IMR-90 (cell line): ENCODE results near the gene GNAZ. TPM values are rescaled to one million over a fixed set of nuclear protein-coding genes. Genes with fewer than 3 reads are reported as not detected.

ENCODE experiments used
- ATAC-seq: fragments of 200-7000 bp; cut with Tn5 transposase; 2 replicates; pipeline ENCODE4 v1.9.1; 2020; ENCODE audit warnings: low read depth, mild to moderate bottlenecking, moderate library complexity
- BruUV-seq: library from RNA; stranded (reverse); fragments of 400-500 nt; replicated peaks from 2 replicates; lab custom pipeline; 2021; lab: Mats Ljungman, UMichigan
- CTCF ChIA-PET: fragments of 300-600 bp; formaldehyde crosslinking; extraction: SDS; loops from one replicate; lab custom pipeline; 2021; ENCODE audit warnings: antibody characterized with exemption; lab: Yijun Ruan, JAX
- POLR2A ChIA-PET: fragments of 300-600 bp; sonication (Branson Sonifier 250); formaldehyde crosslinking; loops from one replicate; lab custom pipeline; 2022; ENCODE audit warnings: antibody characterized with exemption; ENCODE audit not compliant: unreplicated experiment; lab: Charles Lee
- DNase-seq: peaks from one replicate; pipeline ENCODE4 v3.0.0; 2013
- H2AFZ ChIP-seq: replicated peaks from 2 replicates; pipeline ENCODE3; 2013; ENCODE audit warnings: low read length, mild to moderate bottlenecking; ENCODE audit not compliant: poor library complexity
- H2AK5ac ChIP-seq: 2 replicates; pipeline ENCODE4 v1.6.1; 2013; ENCODE audit warnings: low read depth, low read length, inconsistent platforms
- H2AK9ac ChIP-seq: replicated peaks from 2 replicates; pipeline ENCODE3; 2013; ENCODE audit warnings: mild to moderate bottlenecking, low read depth, low read length, moderate library complexity; ENCODE audit not compliant: poor library complexity
- H2BK120ac ChIP-seq: 2 replicates; pipeline ENCODE4 v1.6.1; 2013; ENCODE audit warnings: low read depth, low read length, inconsistent platforms
- H2BK15ac ChIP-seq: 3 replicates; pipeline ENCODE4 v1.6.1; 2013; ENCODE audit warnings: low read depth, low read length, inconsistent platforms
- H2BK20ac ChIP-seq: 2 replicates; pipeline ENCODE4 v1.6.1; 2013; ENCODE audit warnings: low read depth, mild to moderate bottlenecking, inconsistent platforms, low read length, moderate library complexity
- H2BK5ac ChIP-seq: 2 replicates; pipeline ENCODE4 v1.6.1; 2013; ENCODE audit warnings: mild to moderate bottlenecking, low read depth, low read length, inconsistent platforms; ENCODE audit not compliant: poor library complexity, severe bottlenecking
- H3K14ac ChIP-seq: replicated peaks from 2 replicates; pipeline ENCODE4 v1.6.1; 2013; ENCODE audit warnings: low read depth, low read length, inconsistent platforms
- H3K18ac ChIP-seq: 2 replicates; pipeline ENCODE4 v1.6.1; 2013; ENCODE audit warnings: low read depth, low read length, control low read depth
- H3K23ac ChIP-seq: 2 replicates; pipeline ENCODE4 v1.6.1; 2013; ENCODE audit warnings: low read depth, low read length, inconsistent platforms
- H3K27ac ChIP-seq: 2 replicates; pipeline ENCODE4 v1.5.1; 2013; ENCODE audit warnings: mild to moderate bottlenecking, control low read depth, low read length; ENCODE audit not compliant: insufficient read depth
- H3K27me3 ChIP-seq: 2 replicates; pipeline ENCODE4 v1.6.1; 2013; ENCODE audit warnings: low read length; ENCODE audit not compliant: control insufficient read depth, insufficient read depth
- H3K36me3 ChIP-seq: 2 replicates; pipeline ENCODE4 v1.6.1; 2013; ENCODE audit warnings: low read length, mixed read lengths; ENCODE audit not compliant: control insufficient read depth, insufficient read depth
- H3K4ac ChIP-seq: 2 replicates; pipeline ENCODE4 v1.6.1; 2013; ENCODE audit warnings: low read depth, low read length, inconsistent platforms
- H3K4me1 ChIP-seq: 2 replicates; pipeline ENCODE4 v1.6.1; 2013; ENCODE audit warnings: low read length, mixed read lengths; ENCODE audit not compliant: control insufficient read depth, insufficient read depth
- H3K4me2 ChIP-seq: 2 replicates; pipeline ENCODE4 v1.6.1; 2013; ENCODE audit warnings: low read depth, mild to moderate bottlenecking, control low read depth, low read length, moderate library complexity
- H3K4me3 ChIP-seq: 2 replicates; pipeline ENCODE4 v1.5.1; 2013; ENCODE audit warnings: low read depth, mild to moderate bottlenecking, control low read depth, low read length, moderate library complexity; ENCODE audit not compliant: insufficient read depth
- H3K56ac ChIP-seq: 2 replicates; pipeline ENCODE4 v1.6.1; 2013; ENCODE audit warnings: low read length, inconsistent platforms; ENCODE audit not compliant: insufficient read depth; ENCODE audit errors: extremely low read depth
- H3K79me1 ChIP-seq, 2 experiments: 2 replicates each; pipeline ENCODE4 v1.6.1; 2013; ENCODE audit warnings: low read length in 2 of 2, inconsistent platforms in 1 of 2, low read depth in 1 of 2
- H3K9ac ChIP-seq: 2 replicates; pipeline ENCODE4 v1.6.1; 2013; ENCODE audit warnings: low read depth, low read length, control low read depth
- H3K9me1 ChIP-seq: 2 replicates; pipeline ENCODE4 v1.6.1; 2013; ENCODE audit warnings: low read length, inconsistent platforms; ENCODE audit not compliant: insufficient read depth
- H3K9me3 ChIP-seq: 2 replicates; pipeline ENCODE4 v1.6.1; 2013; ENCODE audit warnings: low read length; ENCODE audit not compliant: control insufficient read depth, insufficient read depth
- H4K20me1 ChIP-seq: 2 replicates; pipeline ENCODE4 v1.6.1; 2013; ENCODE audit warnings: low read length, inconsistent platforms; ENCODE audit not compliant: insufficient read depth
- H4K5ac ChIP-seq: 2 replicates; pipeline ENCODE4 v1.6.1; 2013; ENCODE audit warnings: mild to moderate bottlenecking, low read depth, low read length, control low read depth
- H4K8ac ChIP-seq, 2 experiments: 2 replicates each; pipeline ENCODE4 v1.6.1; 2013; ENCODE audit warnings: low read depth in 2 of 2, low read length in 2 of 2, control low read depth in 1 of 2, inconsistent platforms in 1 of 2
- H4K91ac ChIP-seq: 2 replicates; pipeline ENCODE4 v1.6.1; 2013; ENCODE audit warnings: low read depth, low read length, inconsistent platforms; ENCODE audit not compliant: insufficient read depth
- BHLHE40 ChIP-seq: fragments of 150-350 bp; IDR thresholded peaks from 2 replicates; pipeline ENCODE4 v1.6.1; 2016; ENCODE audit warnings: mild to moderate bottlenecking, low read depth, low read length
- CEBPB ChIP-seq: IDR thresholded peaks from 2 replicates; pipeline ENCODE4 v1.6.1; 2012; ENCODE audit warnings: low read depth, low read length, improper control_type of control experiment
- CHD1 ChIP-seq: IDR thresholded peaks from 2 replicates; pipeline ENCODE4 v1.6.1; 2012; ENCODE audit warnings: low read depth, low read length, improper control_type of control experiment
- CTCF ChIP-seq: conservative IDR thresholded peaks from 2 replicates; pipeline ENCODE4 v1.5.1; 2012; ENCODE audit warnings: mild to moderate bottlenecking, low read depth, low read length, improper control_type of control experiment
- ELK1 ChIP-seq: fragments of 150-350 bp; IDR thresholded peaks from 2 replicates; pipeline ENCODE4 v1.6.1; 2016; ENCODE audit warnings: low read depth, mild to moderate bottlenecking, low read length, moderate library complexity, borderline replicate concordance
- FOS ChIP-seq: fragments of 150-350 bp; IDR thresholded peaks from 2 replicates; pipeline ENCODE4 v1.6.1; 2016; ENCODE audit warnings: low read depth, low read length
- MAFK ChIP-seq: IDR thresholded peaks from 2 replicates; pipeline ENCODE4 v1.6.1; 2012; ENCODE audit warnings: low read depth, low read length, improper control_type of control experiment
- MAZ ChIP-seq: IDR thresholded peaks from 2 replicates; pipeline ENCODE4 v1.6.1; 2012; ENCODE audit warnings: low read depth, mild to moderate bottlenecking, low read length, improper control_type of control experiment, moderate library complexity, borderline replicate concordance
- MXI1 ChIP-seq: IDR thresholded peaks from 2 replicates; pipeline ENCODE4 v1.6.1; 2012; ENCODE audit warnings: low read depth, mild to moderate bottlenecking, low read length, moderate library complexity, borderline replicate concordance
- NFE2L2 ChIP-seq: fragments of 150-350 bp; IDR thresholded peaks from 2 replicates; pipeline ENCODE4 v1.6.1; 2016; ENCODE audit warnings: low read depth, mild to moderate bottlenecking, low read length
- POLR2A ChIP-seq: IDR thresholded peaks from 2 replicates; pipeline ENCODE4 v1.6.1; 2012; ENCODE audit warnings: mild to moderate bottlenecking, low read depth, low read length
- RAD21 ChIP-seq: IDR thresholded peaks from 2 replicates; pipeline ENCODE4 v1.6.1; 2012; ENCODE audit warnings: low read length, improper control_type of control experiment
- RCOR1 ChIP-seq: IDR thresholded peaks from 2 replicates; pipeline ENCODE4 v1.6.1; 2012; ENCODE audit warnings: mild to moderate bottlenecking, low read length, improper control_type of control experiment; ENCODE audit not compliant: insufficient replicate concordance
- RFX5 ChIP-seq: IDR thresholded peaks from 2 replicates; pipeline ENCODE4 v1.8.0; 2012; ENCODE audit warnings: low read depth, mild to moderate bottlenecking, low read length, moderate library complexity
- SMC3 ChIP-seq: fragments of 150-350 bp; IDR thresholded peaks from 2 replicates; pipeline ENCODE4 v1.6.1; 2016; ENCODE audit warnings: low read depth, mild to moderate bottlenecking, antibody characterized with exemption, low read length, moderate library complexity
- USF2 ChIP-seq: fragments of 150-350 bp; IDR thresholded peaks from 2 replicates; pipeline ENCODE4 v1.6.1; 2017; ENCODE audit warnings: mild to moderate bottlenecking, antibody characterized with exemption, low read length, low read depth
- WGBS, 2 experiments: methylation state at CpG; one replicate each; pipeline versions ENCODE4 v1.1.5 to v1.1.7; 2013; ENCODE audit warnings: missing lambda C conversion rate in 2 of 2; ENCODE audit not compliant: insufficient read length in 1 of 2; ENCODE audit errors: extremely low coverage in 2 of 2; 5-methylcytosine and 5-hydroxymethylcytosine counted together
- dilution Hi-C: fragments of 300-500 bp; cut with HindIII; formaldehyde crosslinking; loops from one replicate; pipeline ENCODE4 v1.14.3; 2018; ENCODE audit warnings: low sequenced_read_pairs; ENCODE audit not compliant: unreplicated experiment
- in situ Hi-C: fragments of 300-500 bp; cut with MboI; formaldehyde crosslinking; loops from 3 replicates; pipeline ENCODE4 v1.14.3; 2019; ENCODE audit warnings: low sequenced_read_pairs, inconsistent platforms, mixed read lengths
- intact Hi-C: fragments of 100-400 bp; cut with micrococcal nuclease; formaldehyde crosslinking; loops from 2 replicates; pipeline ENCODE4 v1.10.0; 2022
- polyA plus RNA-seq, 3 experiments: library from polyadenylated mRNA; depleted of rRNA; stranded (reverse); fragments of >200 nt; gene quantifications; 2 replicates each; pipeline ENCODE4 v1.2.3, GENCODE V29; 2012; ENCODE audit warnings: low replicate concordance in 1 of 3
- total RNA-seq: library from RNA; depleted of rRNA; stranded (reverse); fragments of >200 nt; gene quantifications from 2 replicates; pipeline ENCODE4 v1.2.3, GENCODE V29; 2012

Gene GNAZ
- total and polyA plus RNA-seq, 2 of the 4 experiments (the other 2 are of a cell fraction), result 1.5 to 2.5 TPM

DNA sequence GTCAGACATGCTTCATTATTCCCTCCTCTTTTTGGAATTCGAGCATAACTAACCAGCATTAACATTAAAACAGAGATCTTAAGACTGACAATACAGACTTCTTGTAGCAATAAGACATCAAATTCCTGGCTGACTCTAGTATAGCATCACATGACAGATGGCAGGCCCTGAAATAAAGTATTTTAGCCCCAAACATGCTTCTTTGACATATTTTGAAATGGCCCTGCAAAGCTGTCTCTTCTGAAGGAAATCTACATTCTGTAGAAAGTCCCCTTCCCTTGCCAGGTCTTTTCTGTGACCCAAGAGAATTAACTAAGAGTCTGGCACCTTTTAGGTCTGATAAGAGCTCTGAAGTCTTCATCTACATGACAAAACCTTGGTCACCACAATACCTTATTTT is 38.5 kb upstream of the GNAZ start:
- H4K20me1 ChIP-seq, result no peaks in the 10 kb centered on the region
- H3K9ac ChIP-seq, result no peak overlapping the region
- H2AFZ ChIP-seq, result no peak overlapping the region
- H4K5ac ChIP-seq, result no peak overlapping the region
- H3K23ac ChIP-seq, result no peak overlapping the region
- no peak overlapping the region for H3K18ac ChIP-seq
- peaks cover 2% of the 10 kb centered on the region for H3K27me3 ChIP-seq
- no peak overlapping the region for H2AK5ac ChIP-seq
- ChIA-PET CTCF (no interaction called here), POLR2A (no interaction called here)
- H3K27ac ChIP-seq, result no peak overlapping the region
- TF ChIP-seq RFX5 (no peak), ELK1 (no peak), BHLHE40 (no peak), SMC3 (no peak), MXI1 (no peak), POLR2A (no peak), USF2 (no peak), NFE2L2 (no peak), MAFK (no peak), CTCF (no peak), CEBPB (no peak), FOS (no peak), RAD21 (no peak), RCOR1 (no peak), CHD1 (no peak), MAZ (no peak)
- no peak overlapping the region for H3K4me3 ChIP-seq
- no peak overlapping the region for H4K8ac ChIP-seq
- no peak overlapping the region for H3K14ac ChIP-seq
- H2BK5ac ChIP-seq, result no peak overlapping the region
- no peaks in the 10 kb centered on the region for H3K9me1 ChIP-seq
- dilution Hi-C loops (no loop called here), in situ Hi-C loops (no loop called here), intact Hi-C loops (no loop called here)
- H2BK15ac ChIP-seq, result no peak overlapping the region
- no peaks in the 10 kb centered on the region for H3K79me1 ChIP-seq
- no peak overlapping the region for H3K56ac ChIP-seq
- ATAC-seq, result no peak
- H2BK120ac ChIP-seq, result no peak overlapping the region
- H3K4ac ChIP-seq, result no peak overlapping the region
- no peak for DNase-seq
- H3K36me3 ChIP-seq, result no peaks in the 10 kb centered on the region
- no peak overlapping the region for H2AK9ac ChIP-seq
- WGBS, 2 experiments, result 40% methylated on average over 1 of the region's 1 CpG; no CpG with 5 or more reads in 1 of the 2 experiments
- no peak overlapping the region for H2BK20ac ChIP-seq
- H4K91ac ChIP-seq, result no peak overlapping the region
- H3K9me3 ChIP-seq, result no peaks in the 10 kb centered on the region
- BruUV-seq, result no TSS peak
- H3K4me1 ChIP-seq, result no peaks in the 10 kb centered on the region
- no peak overlapping the region for H3K4me2 ChIP-seq
